ENCODE data around the gene DBP.
A peak's percentile ranks its signal among the peaks of the same experiment; 100 is the strongest.
"Not testable (repeated sequence)": the region's sequence is repeated elsewhere in the genome, so short reads cannot be mapped to it uniquely, and the experiment has no call there.

DBP gene

DNA sequence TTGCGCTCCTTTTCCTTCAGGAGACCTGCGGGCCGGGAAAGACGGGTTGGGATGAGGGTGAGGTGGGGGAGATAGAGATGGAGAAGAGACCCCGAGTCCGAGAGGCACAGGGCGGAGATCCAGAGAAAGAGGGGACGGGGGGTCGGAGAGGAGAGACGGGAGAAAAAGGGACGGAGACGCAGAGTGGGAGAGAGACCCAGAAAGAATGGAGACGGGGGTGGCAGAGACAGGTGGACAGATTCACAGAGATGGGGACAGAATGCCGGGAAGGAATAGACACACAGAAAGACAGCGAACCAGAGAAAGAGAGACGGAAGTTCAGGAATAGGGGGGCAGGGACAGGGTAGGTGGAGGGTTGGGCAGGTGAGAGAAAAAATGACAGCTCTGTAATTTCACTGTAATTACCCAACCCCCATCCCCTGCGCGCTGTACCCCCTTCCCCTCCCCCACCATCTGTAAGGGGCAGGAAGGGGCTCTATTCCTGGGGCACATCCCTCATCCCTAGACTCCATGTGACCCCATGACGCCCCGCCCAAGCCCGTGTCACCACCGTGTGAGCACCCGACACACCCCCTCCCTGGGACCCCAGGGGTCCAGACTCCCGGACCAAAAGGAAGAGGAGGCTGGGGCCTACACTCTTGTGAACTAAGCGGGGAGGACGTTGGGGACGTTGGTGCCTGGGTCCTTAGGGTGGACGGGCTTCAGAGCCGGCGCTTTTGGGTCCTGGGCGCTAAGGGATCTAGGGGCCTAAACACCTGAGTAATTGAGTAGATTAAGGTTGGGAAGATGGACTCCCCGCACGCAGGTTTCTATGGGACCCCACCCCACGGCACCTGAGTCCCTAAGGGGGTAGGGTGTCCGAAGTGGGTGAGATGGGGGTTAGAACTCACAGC is 967 bp downstream of the DBP start:
- FAIRE-seq (no peak), DNase-seq (ENCODE audit: insufficient read length, low spot score) (no peak)
- no peak for TF ChIP-seq PAX5 (IDR thresholded peaks at IDR 0.05; ENCODE audit: insufficient read depth, low read length, severe bottlenecking)
- TF ChIP-seq POU2F2 (IDR thresholded peaks at IDR 0.05; ENCODE audit: low read depth, low read length): no peak
- TF ChIP-seq SPI1 (IDR thresholded peaks at IDR 0.05; ENCODE audit: low read depth, low read length): no peak
- TF ChIP-seq TAF1 (IDR thresholded peaks at IDR 0.05; ENCODE audit: low read depth, low read length): no peak
- TF ChIP-seq POLR2AphosphoS5 (IDR thresholded peaks at IDR 0.05; ENCODE audit: low read depth, low read length): no peak

DNA sequence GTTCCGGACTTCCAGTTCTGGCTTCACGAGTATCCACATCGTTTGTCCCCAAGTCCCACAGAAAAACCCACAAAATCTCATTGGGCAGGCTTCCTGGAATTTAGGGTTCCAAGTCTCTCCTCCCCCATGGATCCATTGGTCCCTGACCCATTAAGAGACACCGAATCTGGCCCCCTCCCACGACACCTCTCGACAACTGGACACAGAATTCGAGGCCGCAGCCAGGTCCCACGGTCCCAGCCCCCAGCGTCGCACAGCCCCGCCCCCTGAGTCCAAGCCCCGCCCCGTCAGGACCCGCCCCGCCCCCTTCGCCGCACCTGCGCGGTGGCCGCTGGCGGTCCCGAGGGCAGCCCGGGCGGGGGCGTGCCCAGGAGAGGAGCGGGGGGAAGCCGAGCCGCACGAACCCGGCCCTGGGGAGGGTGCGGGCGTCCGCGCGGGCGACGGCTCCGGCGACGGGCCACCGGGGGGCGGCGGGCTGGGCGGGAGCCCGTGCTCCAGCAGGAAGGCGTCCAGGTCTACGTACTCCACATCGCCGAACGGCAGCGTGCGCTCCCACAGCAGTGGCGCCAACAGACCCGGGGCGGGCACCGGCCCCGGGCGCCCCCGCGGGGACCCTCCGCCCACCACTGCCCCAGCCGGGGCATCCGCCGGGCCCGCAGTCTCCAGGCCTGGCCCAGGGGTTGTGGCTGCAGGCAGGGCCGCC is 1.8 kb downstream of the DBP start:
- peak; percentile 58 for FAIRE-seq
- peak; percentile 79 for DNase-seq (ENCODE audit: insufficient read length, low spot score)
- TF ChIP-seq POU2F2 (IDR thresholded peaks at IDR 0.05; ENCODE audit: low read depth, low read length): no peak
- TF ChIP-seq POLR2AphosphoS5 (IDR thresholded peaks at IDR 0.05; ENCODE audit: low read depth, low read length): 0 out of 2 replicates have a peak, but pooled peaks have one; percentile 34

DNA sequence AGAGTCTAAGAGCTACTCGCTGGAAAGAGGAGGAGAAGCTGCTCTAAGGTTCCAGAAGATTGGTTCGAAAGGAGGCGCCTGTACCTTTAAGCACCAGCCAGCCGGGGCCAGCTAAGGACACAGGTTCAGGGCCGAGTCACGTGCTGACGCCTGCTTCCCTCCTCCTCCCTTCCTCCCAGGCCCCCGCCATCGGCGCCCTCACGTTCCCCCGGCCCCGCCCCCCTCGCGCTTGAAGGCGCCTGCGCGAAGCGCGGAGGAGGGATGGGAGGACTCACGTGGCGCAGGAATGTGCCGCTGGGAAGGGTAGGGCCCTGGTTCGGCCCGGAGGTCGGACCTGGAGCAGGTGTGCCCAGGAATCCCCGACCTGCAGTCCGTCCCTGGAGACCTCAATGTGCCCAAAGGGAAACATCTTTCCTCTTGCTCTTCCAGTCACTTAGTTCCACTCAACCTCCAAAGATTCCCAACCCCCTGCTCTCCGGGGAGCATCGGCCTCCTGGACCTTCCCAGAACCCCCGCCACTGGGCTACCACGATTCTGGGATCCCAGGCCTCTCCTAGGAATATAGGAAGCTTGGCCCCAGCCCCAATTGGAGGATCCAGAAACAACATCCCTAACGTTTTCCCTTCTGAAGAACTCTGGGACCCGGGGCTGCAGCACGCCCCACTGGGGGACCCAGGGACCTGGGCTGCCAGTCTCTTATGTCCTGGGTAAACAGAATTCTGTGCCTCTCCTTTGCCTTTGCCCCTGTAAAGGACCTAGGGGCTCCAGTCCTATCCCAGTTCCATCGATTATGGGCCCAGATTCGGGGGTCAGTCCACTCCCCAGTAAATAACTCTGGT is 2.5 kb downstream of the DBP start:
- no peak for TF ChIP-seq POLR2A (IDR thresholded peaks at IDR 0.05; ENCODE audit: low read depth, low read length)
- TF ChIP-seq POU2F2 (IDR thresholded peaks at IDR 0.05; ENCODE audit: low read depth, low read length): no peak
- TF ChIP-seq TAF1 (IDR thresholded peaks at IDR 0.05; ENCODE audit: low read depth, low read length): no peak
- TF ChIP-seq SPI1 (IDR thresholded peaks at IDR 0.05; ENCODE audit: low read depth, low read length): no peak; the same call in 1 of the 2 replicates
- peak; percentile 44 for TF ChIP-seq PAX5 (IDR thresholded peaks at IDR 0.05; ENCODE audit: insufficient read depth, low read length, severe bottlenecking)
- TF ChIP-seq POLR2AphosphoS5 (IDR thresholded peaks at IDR 0.05; ENCODE audit: low read depth, low read length): no peak
- peak; percentile 94 for FAIRE-seq
- peak; percentile 76 for DNase-seq (ENCODE audit: insufficient read length, low spot score)

DNA sequence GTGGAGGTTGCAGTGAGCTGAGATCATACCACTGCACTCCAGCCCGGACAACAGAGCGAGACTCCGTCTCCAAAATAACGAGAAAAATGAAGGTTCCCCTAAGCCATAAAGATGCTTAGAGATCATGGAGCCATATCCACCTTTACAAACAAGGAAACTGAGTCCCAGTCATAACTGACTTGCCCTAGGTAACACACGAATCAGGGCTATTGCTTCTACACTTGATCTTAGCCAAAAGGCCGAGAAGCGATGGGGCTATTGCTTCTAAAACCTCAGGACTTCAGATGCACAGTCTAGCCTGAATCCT is 3.2 kb downstream of the DBP start:
- FAIRE-seq (no peak), DNase-seq (ENCODE audit: insufficient read length, low spot score) (no peak)
- TF ChIP-seq SPI1 (IDR thresholded peaks at IDR 0.05; ENCODE audit: low read depth, low read length) (no peak), POLR2AphosphoS5 (IDR thresholded peaks at IDR 0.05; ENCODE audit: low read depth, low read length) (no peak; the same call in 1 of the 2 replicates), POLR2A (IDR thresholded peaks at IDR 0.05; ENCODE audit: low read depth, low read length) (no peak), TAF1 (IDR thresholded peaks at IDR 0.05; ENCODE audit: low read depth, low read length) (no peak), PAX5 (IDR thresholded peaks at IDR 0.05; ENCODE audit: insufficient read depth, low read length, severe bottlenecking) (no peak), POU2F2 (IDR thresholded peaks at IDR 0.05; ENCODE audit: low read depth, low read length) (no peak)

DNA sequence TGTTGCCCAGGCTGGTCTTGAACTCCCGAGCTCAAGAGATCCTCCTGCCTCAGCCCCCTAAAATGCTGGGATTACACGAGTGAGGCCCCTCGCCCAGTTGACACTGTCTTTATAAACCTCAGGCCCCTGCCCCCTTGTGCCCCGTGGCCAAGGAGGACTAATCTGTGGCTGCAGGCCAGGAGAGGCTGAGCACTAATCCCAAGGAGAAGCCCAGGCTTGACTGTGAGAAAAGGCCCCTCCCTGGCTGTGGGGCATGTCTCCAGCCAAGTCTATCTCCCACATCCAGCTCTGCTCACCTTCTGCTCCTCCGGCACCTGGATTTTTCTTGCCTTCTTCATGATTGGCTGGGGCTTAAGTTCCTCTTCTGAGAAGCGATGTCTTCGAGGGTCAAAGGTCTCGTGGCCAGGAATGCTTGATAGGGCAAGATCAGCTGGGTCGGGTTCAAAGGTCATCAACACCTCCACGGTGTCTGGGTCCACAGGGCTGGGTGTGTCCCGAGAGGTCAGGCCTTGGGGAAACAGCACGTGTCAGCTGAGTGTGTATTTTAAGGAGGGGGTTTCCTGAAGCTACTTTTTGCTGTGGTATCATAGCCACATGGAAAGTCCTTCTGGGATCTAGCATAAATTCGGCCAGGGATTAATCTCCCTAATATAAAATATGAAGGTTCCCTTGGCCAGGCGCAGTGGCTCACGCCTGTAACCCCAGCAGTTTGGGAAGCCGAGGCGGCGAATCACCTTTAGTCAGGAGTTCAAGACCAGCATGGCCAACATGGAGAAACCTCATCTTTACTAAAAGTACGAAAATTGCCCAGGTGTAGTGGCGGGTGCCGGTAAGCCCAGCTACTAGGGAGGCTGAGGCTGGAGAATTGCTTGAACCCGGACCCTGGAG is 3.8 kb downstream of the DBP start:
- TF ChIP-seq POLR2A (IDR thresholded peaks at IDR 0.05; ENCODE audit: low read depth, low read length): peak; percentile 12; the same call in 1 of the 2 replicates
- no peak for TF ChIP-seq TAF1 (IDR thresholded peaks at IDR 0.05; ENCODE audit: low read depth, low read length)
- DNase-seq (ENCODE audit: insufficient read length, low spot score): no peak
- FAIRE-seq: no peak

DNA sequence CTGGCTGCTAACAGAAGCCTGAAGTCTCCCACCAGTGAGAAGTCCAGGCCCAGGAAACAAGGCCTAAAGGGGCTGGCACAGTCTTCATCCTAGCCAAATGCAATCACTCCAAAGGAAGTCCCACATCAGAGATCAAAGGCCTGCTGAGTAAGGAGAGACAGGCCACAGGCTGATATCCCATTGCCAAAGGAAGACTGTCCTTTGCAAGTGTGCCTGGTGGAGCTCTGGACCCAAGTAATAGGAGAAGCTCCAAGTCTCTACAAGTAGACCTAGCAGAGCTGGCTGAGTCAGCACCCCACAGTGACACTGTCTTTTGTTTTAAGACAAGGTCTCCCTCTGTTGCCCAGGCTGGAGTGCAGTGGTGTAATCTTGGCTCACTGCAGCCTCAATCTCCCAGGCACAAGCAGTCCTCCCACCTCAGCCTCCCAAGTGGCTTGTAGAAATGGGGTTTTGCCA is 4.5 kb downstream of the DBP start:
- TF ChIP-seq POLR2AphosphoS5 (IDR thresholded peaks at IDR 0.05; ENCODE audit: low read depth, low read length) (no peak), POLR2A (IDR thresholded peaks at IDR 0.05; ENCODE audit: low read depth, low read length) (no peak), TAF1 (IDR thresholded peaks at IDR 0.05; ENCODE audit: low read depth, low read length) (no peak), PAX5 (IDR thresholded peaks at IDR 0.05; ENCODE audit: insufficient read depth, low read length, severe bottlenecking) (no peak), POU2F2 (IDR thresholded peaks at IDR 0.05; ENCODE audit: low read depth, low read length) (no peak), SPI1 (IDR thresholded peaks at IDR 0.05; ENCODE audit: low read depth, low read length) (no peak)
- FAIRE-seq: no peak
- DNase-seq (ENCODE audit: insufficient read length, low spot score): no peak

DNA sequence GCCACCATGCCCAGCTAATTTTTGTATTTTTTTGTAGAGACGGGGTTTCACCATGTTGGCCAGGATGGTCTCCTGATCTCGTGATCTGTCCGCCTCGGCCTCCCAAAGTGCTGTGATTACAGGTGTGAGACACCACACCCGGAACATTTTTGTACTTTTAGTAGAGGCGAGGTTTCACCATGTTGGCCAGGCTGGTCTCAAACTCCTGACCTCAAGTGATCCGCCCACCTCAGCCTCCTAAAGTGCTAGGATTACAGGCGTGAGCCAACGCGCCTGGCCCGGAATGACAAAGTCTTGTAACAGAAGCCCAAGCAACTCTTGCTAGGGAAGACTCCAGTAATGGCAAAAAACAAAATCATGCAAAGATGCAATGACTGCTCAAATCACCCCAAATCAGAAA is 4.9 kb downstream of the DBP start:
- not testable (repeated sequence) for FAIRE-seq; DNase-seq (ENCODE audit: insufficient read length, low spot score)

DNA sequence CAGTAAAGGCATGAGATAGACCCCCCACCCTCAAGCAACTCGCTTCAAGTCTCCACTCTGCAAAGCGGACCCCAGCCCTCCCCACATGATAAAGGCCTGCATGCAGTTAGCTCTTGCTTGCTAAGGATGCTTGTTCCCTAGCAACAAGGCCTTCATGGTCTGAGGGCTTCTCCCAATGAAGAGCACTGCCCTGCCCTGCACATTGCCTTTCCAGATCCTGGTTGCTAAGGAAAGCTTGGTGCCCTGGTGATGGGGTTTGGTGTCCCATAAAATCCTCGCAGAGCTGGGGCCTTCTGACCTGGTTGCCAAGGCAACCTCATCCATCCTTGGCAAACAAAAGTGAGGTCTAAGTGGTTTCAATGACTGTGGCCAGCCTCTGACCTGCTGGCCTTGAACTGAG is 6.0 kb downstream of the DBP start:
- FAIRE-seq (no peak), DNase-seq (ENCODE audit: insufficient read length, low spot score) (no peak)
- TF ChIP-seq POLR2AphosphoS5 (IDR thresholded peaks at IDR 0.05; ENCODE audit: low read depth, low read length) (no peak; the same call in 1 of the 2 replicates), PAX5 (IDR thresholded peaks at IDR 0.05; ENCODE audit: insufficient read depth, low read length, severe bottlenecking) (no peak), POU2F2 (IDR thresholded peaks at IDR 0.05; ENCODE audit: low read depth, low read length) (no peak), POLR2A (IDR thresholded peaks at IDR 0.05; ENCODE audit: low read depth, low read length) (no peak), TAF1 (IDR thresholded peaks at IDR 0.05; ENCODE audit: low read depth, low read length) (no peak)
